OCI-LY7 (cell line): ENCODE results near the gene EXOC4.

Experiments
- CTCF ChIP-seq: fragments of 200-600 bp; sonication (generic); conservative IDR thresholded peaks from 2 replicates; pipeline ENCODE4 v1.5.1; 2014; ENCODE audit warnings: mild to moderate bottlenecking, antibody characterized with exemption, low read length, moderate library complexity, mixed read lengths
- EZH2phosphoT487 ChIP-seq: fragments of 200-600 bp; sonication (generic); IDR thresholded peaks from 2 replicates; pipeline ENCODE4 v1.6.1; 2018; ENCODE audit warnings: low read depth, borderline replicate concordance, mild to moderate bottlenecking, mixed run types, antibody characterized with exemption, low read length, moderate library complexity, mixed read lengths

DNA sequence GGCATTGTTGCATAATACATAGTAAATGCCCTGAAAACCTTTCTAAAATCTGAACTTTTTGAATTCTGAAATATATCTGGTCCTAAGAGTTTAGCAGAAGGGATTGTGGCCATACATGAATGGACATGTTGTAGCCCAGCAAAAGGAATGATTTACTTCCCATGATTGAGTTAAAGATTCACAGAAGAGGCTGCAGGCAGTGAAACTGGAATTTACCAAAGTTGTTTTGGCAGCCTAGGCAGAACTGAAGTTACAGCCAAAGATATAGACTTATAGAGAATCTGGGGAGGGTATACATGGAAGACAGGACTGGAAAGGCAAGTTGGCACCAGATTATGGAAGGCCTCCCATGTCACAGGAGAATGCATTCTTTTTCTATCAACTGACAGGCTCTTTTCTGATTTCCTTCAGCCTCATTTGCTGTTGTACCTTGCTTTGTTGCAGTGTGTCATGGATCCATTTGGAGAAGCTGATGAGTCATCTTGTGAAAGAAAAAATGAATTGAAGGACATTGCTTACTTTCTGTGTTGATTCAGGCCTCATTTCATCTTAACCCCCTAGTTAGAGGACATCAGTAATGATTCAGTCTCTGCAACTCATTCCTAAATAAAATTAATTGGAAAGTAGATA lies 518.1 kb downstream of the EXOC4 start:
- TF ChIP-seq CTCF (no peak), EZH2phosphoT487 (no peak)
